Trophoblast cell (in vitro differentiated cells and primary cell): ENCODE data around the gene SNAPC4.

Experiments
- DNase-seq, 2 donors: peaks; one replicate each; pipeline ENCODE4 v3.0.0-alpha.2; 2016
- H2AFZ ChIP-seq: 2 replicates; pipeline ENCODE4 v1.6.1; 2013; ENCODE audit warnings: low read length, moderate library complexity, mild to moderate bottlenecking; ENCODE audit not compliant: insufficient read depth, poor library complexity
- H2AK5ac ChIP-seq: 2 replicates; pipeline ENCODE4 v1.6.1; 2013; ENCODE audit warnings: mild to moderate bottlenecking, low read length
- H2BK120ac ChIP-seq: 2 replicates; pipeline ENCODE4 v1.6.1; 2013; ENCODE audit warnings: low read length, mild to moderate bottlenecking, moderate library complexity; ENCODE audit not compliant: insufficient read depth, poor library complexity
- H2BK12ac ChIP-seq: 2 replicates; pipeline ENCODE4 v1.6.1; 2013; ENCODE audit warnings: mild to moderate bottlenecking, low read length, moderate library complexity
- H2BK5ac ChIP-seq: 2 replicates; pipeline ENCODE4 v1.6.1; 2013; ENCODE audit warnings: low read length, low read depth, moderate library complexity, mild to moderate bottlenecking; ENCODE audit not compliant: poor library complexity
- H3K14ac ChIP-seq: 2 replicates; pipeline ENCODE4 v1.6.1; 2013; ENCODE audit warnings: mild to moderate bottlenecking, low read length
- H3K18ac ChIP-seq: 2 replicates; pipeline ENCODE4 v1.6.1; 2013; ENCODE audit warnings: mild to moderate bottlenecking, low read length
- H3K23ac ChIP-seq: 2 replicates; pipeline ENCODE4 v1.6.1; 2013; ENCODE audit warnings: low read length
- H3K27ac ChIP-seq: 2 replicates; pipeline ENCODE4 v1.5.1; 2013; ENCODE audit warnings: low read depth, mild to moderate bottlenecking, inconsistent platforms, low read length, moderate library complexity
- H3K27me3 ChIP-seq: 2 replicates; pipeline ENCODE4 v1.6.1; 2013; ENCODE audit warnings: inconsistent platforms, mild to moderate bottlenecking, low read length, moderate library complexity; ENCODE audit not compliant: insufficient read depth
- H3K36me3 ChIP-seq, 2 experiments: 1 replicate in 1 of 2; 2 replicates in 1 of 2; pipeline ENCODE4 v1.6.1; 2013; ENCODE audit warnings: low read length in 2 of 2, mild to moderate bottlenecking in 2 of 2, moderate library complexity in 1 of 2; ENCODE audit not compliant: insufficient read depth in 2 of 2, control insufficient read depth in 1 of 2
- H3K4ac ChIP-seq: 2 replicates; pipeline ENCODE4 v1.6.1; 2013; ENCODE audit warnings: low read depth, mild to moderate bottlenecking, low read length, moderate library complexity
- H3K4me1 ChIP-seq, 2 experiments: 1 replicate in 1 of 2; 2 replicates in 1 of 2; pipeline ENCODE4 v1.6.1; 2013; ENCODE audit warnings: low read length in 2 of 2, mild to moderate bottlenecking in 2 of 2, moderate library complexity in 1 of 2; ENCODE audit not compliant: insufficient read depth in 2 of 2, control insufficient read depth in 1 of 2
- H3K4me2 ChIP-seq: 2 replicates; pipeline ENCODE4 v1.6.1; 2013; ENCODE audit warnings: inconsistent platforms, mild to moderate bottlenecking, low read length, moderate library complexity
- H3K4me3 ChIP-seq: 2 replicates; pipeline ENCODE4 v1.5.1; 2013; ENCODE audit warnings: mild to moderate bottlenecking, low read depth, low read length, inconsistent platforms
- H3K79me1 ChIP-seq: one replicate; pipeline ENCODE4 v1.6.1; 2013; ENCODE audit warnings: low read length
- H3K79me2 ChIP-seq: 2 replicates; pipeline ENCODE4 v1.6.1; 2013; ENCODE audit warnings: low read length, mild to moderate bottlenecking; ENCODE audit not compliant: control insufficient read depth, insufficient read depth, poor library complexity
- H3K9ac ChIP-seq: 2 replicates; pipeline ENCODE4 v1.6.1; 2013; ENCODE audit warnings: mild to moderate bottlenecking, low read length
- H3K9me3 ChIP-seq: 2 replicates; pipeline ENCODE4 v1.6.1; 2013; ENCODE audit warnings: low read depth, mild to moderate bottlenecking, control low read depth, inconsistent platforms, low read length; ENCODE audit not compliant: insufficient read depth
- H4K12ac ChIP-seq: 2 replicates; pipeline ENCODE4 v1.6.1; 2013; ENCODE audit warnings: low read depth, mild to moderate bottlenecking, low read length, moderate library complexity
- H4K8ac ChIP-seq: 2 replicates; pipeline ENCODE4 v1.6.1; 2013; ENCODE audit warnings: low read depth, mild to moderate bottlenecking, low read length, moderate library complexity
- H4K91ac ChIP-seq: one replicate; pipeline ENCODE4 v1.6.1; 2013; ENCODE audit warnings: low read depth, mild to moderate bottlenecking, low read length, moderate library complexity
- WGBS: extraction: QIAGEN DNeasy Blood & Tissue Kit; methylation state at CpG from one replicate; pipeline ENCODE4 v1.1.7; 2013; ENCODE audit warnings: missing lambda C conversion rate; ENCODE audit not compliant: insufficient read length, insufficient coverage; ENCODE audit errors: extremely low coverage; 5-methylcytosine and 5-hydroxymethylcytosine counted together

The SNAPC4 gene

GRCh38 chr9:136361047-136361753 lies 38.8 kb downstream of the SNAPC4 start:
- Histone ChIP-seq H3K4me3 (no peak overlapping the region), H3K14ac (no peak overlapping the region), H3K27ac (no peak overlapping the region), H3K79me1 (peaks cover 3% of the 10 kb centered on the region), H4K12ac (no peak overlapping the region), H3K23ac (no peak overlapping the region), H4K91ac (no peak overlapping the region), H3K9me3 (no peaks in the 10 kb centered on the region), H3K9ac (no peak overlapping the region), H3K27me3 (no peaks in the 10 kb centered on the region), H2AK5ac (no peak overlapping the region), H3K4ac (no peak overlapping the region), H2BK120ac (no peak overlapping the region), H3K4me2 (no peak overlapping the region), H4K8ac (no peak overlapping the region), H2BK12ac (no peak overlapping the region), H3K79me2 (peaks cover 2% of the 10 kb centered on the region), H3K4me1 (peaks cover 8 to 14% of the 10 kb centered on the region in 2 experiments), H3K18ac (no peak overlapping the region), H2AFZ (no peak overlapping the region), H3K36me3 (peaks cover 19 to 20% of the 10 kb centered on the region in 2 experiments), H2BK5ac (no peak overlapping the region)
- no CpG with 5 or more reads among the region's 43 CpGs for WGBS
- no peak for DNase-seq

- no peak for DNase-seq
- H3K79me2 ChIP-seq: peaks cover 2% of the 10 kb centered on the region
- H3K23ac ChIP-seq: no peak overlapping the region
These were observed 39.9 kb downstream of the SNAPC4 start for GRCh38 chr9:136359774-136360718.

GRCh38 chr9:136358888-136359287 lies 41.1 kb downstream of the SNAPC4 start:
- no CpG with 5 or more reads among the region's 2 CpGs for WGBS
- H2BK5ac ChIP-seq: no peak overlapping the region

More at GRCh38 chr9:136359774-136360718, 39.9 kb downstream of the SNAPC4 start:
- H3K4ac ChIP-seq: no peak overlapping the region
- H3K14ac ChIP-seq: no peak overlapping the region
- H3K36me3 ChIP-seq: peaks cover 20 to 23% of the 10 kb centered on the region in 2 experiments
- H3K4me3 ChIP-seq: no peak overlapping the region
- no peak overlapping the region for H2BK5ac ChIP-seq
- H2BK120ac ChIP-seq: no peak overlapping the region
- peaks cover 8 to 14% of the 10 kb centered on the region in 2 experiments for H3K4me1 ChIP-seq
- no peak overlapping the region for H4K8ac ChIP-seq
- H3K27ac ChIP-seq: no peak overlapping the region
- no CpG with 5 or more reads among the region's 38 CpGs for WGBS
- H3K27me3 ChIP-seq: no peaks in the 10 kb centered on the region
- H4K12ac ChIP-seq: peak overlapping the region; percentile 23
- no peak overlapping the region for H3K9ac ChIP-seq
- no peak overlapping the region for H2AFZ ChIP-seq
- H4K91ac ChIP-seq: no peak overlapping the region
- no peak overlapping the region for H3K18ac ChIP-seq
- no peak overlapping the region for H3K4me2 ChIP-seq
- H3K9me3 ChIP-seq: no peaks in the 10 kb centered on the region
- peaks cover 3% of the 10 kb centered on the region for H3K79me1 ChIP-seq
- no peak overlapping the region for H2BK12ac ChIP-seq
- H2AK5ac ChIP-seq: no peak overlapping the region

GRCh38 chr9:136358016-136358415 lies 42.0 kb downstream of the SNAPC4 start:
- H3K79me1 ChIP-seq: no peaks in the 10 kb centered on the region
- H3K14ac ChIP-seq: no peak overlapping the region
- no peak overlapping the region for H4K8ac ChIP-seq
- DNase-seq: no peak
- H3K18ac ChIP-seq: no peak overlapping the region
- H3K23ac ChIP-seq: no peak overlapping the region
- no peak overlapping the region for H2AFZ ChIP-seq
- no peaks in the 10 kb centered on the region for H3K27me3 ChIP-seq
- no peaks in the 10 kb centered on the region for H3K79me2 ChIP-seq
- H3K9me3 ChIP-seq: no peaks in the 10 kb centered on the region
- no peak overlapping the region for H2BK120ac ChIP-seq
- no peak overlapping the region for H3K4me2 ChIP-seq
- H3K4me1 ChIP-seq: peaks cover 8 to 9% of the 10 kb centered on the region in 2 experiments
- H4K91ac ChIP-seq: no peak overlapping the region
- H3K4me3 ChIP-seq: no peak overlapping the region
- no peak overlapping the region for H3K9ac ChIP-seq
- WGBS: no CpG with 5 or more reads among the region's 29 CpGs
- no peak overlapping the region for H2AK5ac ChIP-seq
- H3K36me3 ChIP-seq: peaks cover 20 to 23% of the 10 kb centered on the region in 2 experiments
- H2BK12ac ChIP-seq: no peak overlapping the region
- H3K4ac ChIP-seq: no peak overlapping the region
- H2BK5ac ChIP-seq: no peak overlapping the region
- no peak overlapping the region for H3K27ac ChIP-seq
- no peak overlapping the region for H4K12ac ChIP-seq

More at GRCh38 chr9:136358888-136359287, 41.1 kb downstream of the SNAPC4 start:
- Histone ChIP-seq H3K23ac (no peak overlapping the region), H2BK12ac (no peak overlapping the region), H3K14ac (no peak overlapping the region), H2AFZ (no peak overlapping the region), H3K4me3 (no peak overlapping the region), H3K79me2 (peaks cover 2% of the 10 kb centered on the region), H3K9me3 (no peaks in the 10 kb centered on the region), H3K36me3 (peaks cover 20 to 23% of the 10 kb centered on the region in 2 experiments), H4K91ac (no peak overlapping the region), H2AK5ac (no peak overlapping the region), H3K9ac (no peak overlapping the region), H3K4me1 (peaks cover 8 to 11% of the 10 kb centered on the region in 2 experiments), H2BK120ac (no peak overlapping the region), H3K27ac (no peak overlapping the region), H3K4me2 (no peak overlapping the region), H3K27me3 (no peaks in the 10 kb centered on the region), H3K4ac (no peak overlapping the region), H4K8ac (no peak overlapping the region), H4K12ac (no peak overlapping the region), H3K79me1 (peaks cover 3% of the 10 kb centered on the region), H3K18ac (no peak overlapping the region)
- no peak for DNase-seq
